ENCODE results near the gene PKN1. TPM values are rescaled to one million over a fixed set of nuclear protein-coding genes. Genes with fewer than 3 reads are reported as not detected.
A peak's percentile ranks its signal among the peaks of the same experiment; 100 is the strongest.
"Not testable (repeated sequence)": the region's sequence is repeated elsewhere in the genome, so short reads cannot be mapped to it uniquely, and the experiment has no call there.

Gene PKN1
- total and polyA plus RNA-seq, 2 experiments from 2014 or later: 47.2 to 128 TPM

DNA sequence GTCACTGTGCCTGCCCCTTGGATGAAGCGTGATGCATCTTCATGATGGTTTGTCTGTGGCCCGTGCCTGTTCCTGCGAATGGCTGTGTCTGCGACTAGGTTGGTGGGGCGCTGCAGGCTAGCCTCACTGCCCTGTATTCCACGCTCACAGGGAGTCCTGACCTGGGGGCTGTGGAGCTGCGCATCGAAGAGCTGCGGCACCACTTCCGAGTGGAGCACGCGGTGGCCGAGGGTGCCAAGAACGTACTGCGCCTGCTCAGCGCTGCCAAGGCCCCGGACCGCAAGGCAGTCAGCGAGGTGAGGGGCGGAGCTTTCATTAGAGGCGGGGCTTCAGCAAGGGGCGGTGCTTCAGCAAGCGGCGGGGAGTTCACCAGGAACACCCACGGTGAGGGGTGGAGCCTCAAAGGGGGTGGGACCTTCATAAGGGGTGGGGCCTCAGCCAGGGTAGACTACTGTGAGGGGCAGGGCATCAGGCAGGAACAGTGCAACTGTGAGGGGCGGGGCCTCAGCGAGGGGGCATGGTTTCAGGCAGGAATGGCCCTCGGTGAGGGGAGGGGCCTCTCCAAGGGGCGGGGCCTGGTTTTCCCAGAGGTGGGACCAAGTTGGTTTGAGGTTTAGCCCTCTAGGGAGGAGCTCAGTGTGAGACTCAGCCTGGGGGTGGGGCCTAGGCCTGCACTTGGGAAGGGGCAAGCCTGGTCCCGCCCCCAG lies 17.2 kb downstream of the PKN1 start:
- in situ Hi-C loops (cut with MboI): no loop called here
- H2AFZ ChIP-seq: no peak overlapping the region
- no peaks in the 10 kb centered on the region for H4K20me1 ChIP-seq (ENCODE audit: insufficient read depth)
- no peak overlapping the region for H3K4me3 ChIP-seq
- peak; percentile 66 for DNase-seq
- H3K4me1 ChIP-seq (ENCODE audit: insufficient read depth): no peaks in the 10 kb centered on the region
- H3K9ac ChIP-seq: no peak overlapping the region
- H3F3A ChIP-seq (ENCODE audit: insufficient read depth): no peaks in the 10 kb centered on the region
- no peaks in the 10 kb centered on the region for H3K27me3 ChIP-seq (replicated peaks; ENCODE audit: insufficient read depth)
- H3K79me2 ChIP-seq (ENCODE audit: insufficient read depth): no peaks in the 10 kb centered on the region
- H3K9me2 ChIP-seq (ENCODE audit: insufficient read depth): no peaks in the 10 kb centered on the region
- TF ChIP-seq EZH2 (IDR thresholded peaks at IDR 0.05; ENCODE audit: insufficient read depth, poor library complexity, severe bottlenecking) (no peak), EZH2phosphoT487 (IDR thresholded peaks at IDR 0.05; ENCODE audit: insufficient read depth, low read depth) (no peak)
- H3K4me2 ChIP-seq (ENCODE audit: unreplicated experiment): no peak overlapping the region
- WGBS, 2 experiments (ENCODE audit: low coverage in 1 of 2, low lambda C conversion rate in 2 of 2, missing lambda C conversion rate in 2 of 2): 82 to 85% methylated on average over 27 to 29 of the region's 30 CpGs
- peaks cover 20% of the 10 kb centered on the region; the same call in 1 of the 2 replicates for H3K36me3 ChIP-seq (ENCODE audit: low read depth)
- H3K27ac ChIP-seq: no peak overlapping the region
- no peaks in the 10 kb centered on the region for H3K9me3 ChIP-seq (ENCODE audit: low read depth)

DNA sequence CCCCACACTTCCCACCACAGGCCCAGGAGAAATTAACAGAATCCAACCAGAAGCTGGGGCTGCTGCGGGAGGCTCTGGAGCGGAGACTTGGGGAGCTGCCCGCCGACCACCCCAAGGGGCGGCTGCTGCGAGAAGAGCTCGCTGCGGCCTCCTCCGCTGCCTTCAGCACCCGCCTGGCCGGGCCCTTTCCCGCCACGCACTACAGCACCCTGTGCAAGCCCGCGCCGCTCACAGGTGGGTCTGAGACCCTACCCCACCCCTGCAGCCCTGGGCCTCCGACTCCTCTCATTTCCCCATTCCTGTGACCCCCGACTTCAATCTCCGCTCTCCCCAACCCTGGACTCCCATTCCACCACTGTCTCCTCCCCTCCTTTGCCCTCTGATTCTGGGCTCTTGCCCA lies 17.8 kb downstream of the PKN1 start:
- Histone ChIP-seq H3K36me3 (ENCODE audit: low read depth) (peaks cover 19% of the 10 kb centered on the region; the same call in 1 of the 2 replicates), H3K27me3 (replicated peaks; ENCODE audit: insufficient read depth) (no peaks in the 10 kb centered on the region), H3K27ac (no peak overlapping the region), H3K9me2 (ENCODE audit: insufficient read depth) (no peaks in the 10 kb centered on the region), H3K4me1 (ENCODE audit: insufficient read depth) (no peaks in the 10 kb centered on the region), H4K20me1 (ENCODE audit: insufficient read depth) (no peaks in the 10 kb centered on the region), H3F3A (ENCODE audit: insufficient read depth) (no peaks in the 10 kb centered on the region), H3K4me3 (no peak overlapping the region), H3K79me2 (ENCODE audit: insufficient read depth) (no peaks in the 10 kb centered on the region), H2AFZ (no peak overlapping the region), H3K9me3 (ENCODE audit: low read depth) (no peaks in the 10 kb centered on the region), H3K4me2 (ENCODE audit: unreplicated experiment) (no peak overlapping the region), H3K9ac (no peak overlapping the region)
- TF ChIP-seq EZH2phosphoT487 (IDR thresholded peaks at IDR 0.05; ENCODE audit: insufficient read depth, low read depth) (no peak), EZH2 (IDR thresholded peaks at IDR 0.05; ENCODE audit: insufficient read depth, poor library complexity, severe bottlenecking) (no peak)
- no peak for DNase-seq
- WGBS, 2 experiments (ENCODE audit: low coverage in 1 of 2, low lambda C conversion rate in 2 of 2, missing lambda C conversion rate in 2 of 2): 96 to 98% methylated on average over 5 to 19 of the region's 19 CpGs
- in situ Hi-C loops (cut with MboI): no loop called here

DNA sequence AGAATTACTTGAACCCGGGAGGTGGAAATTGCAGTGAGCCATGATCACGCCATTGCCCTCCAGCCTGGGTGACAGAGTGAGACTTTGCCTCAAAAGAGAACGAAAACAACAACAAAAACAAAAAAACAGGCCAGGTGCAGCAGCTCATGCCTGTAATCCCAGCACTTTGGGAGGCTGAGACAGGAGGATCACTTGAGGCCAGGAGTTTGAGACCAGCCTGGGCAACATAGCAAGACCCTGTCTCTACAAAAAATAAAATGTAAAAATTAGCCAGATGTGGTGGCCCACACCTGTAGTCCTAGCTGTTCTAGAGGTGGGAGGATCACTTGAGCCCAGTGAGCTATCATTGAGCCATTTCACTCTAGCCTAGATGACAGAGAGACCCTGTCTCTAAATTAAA lies 19.2 kb downstream of the PKN1 start:
- H3K36me3 ChIP-seq (ENCODE audit: low read depth): peaks cover 23% of the 10 kb centered on the region; the same call in 1 of the 2 replicates
- H3K9me3 ChIP-seq (ENCODE audit: low read depth); H3K4me3 ChIP-seq; H3K9me2 ChIP-seq (ENCODE audit: insufficient read depth); H3K4me2 ChIP-seq (ENCODE audit: unreplicated experiment); H3F3A ChIP-seq (ENCODE audit: insufficient read depth); H3K27me3 ChIP-seq (replicated peaks; ENCODE audit: insufficient read depth); H3K79me2 ChIP-seq (ENCODE audit: insufficient read depth); in situ Hi-C loops (cut with MboI); H2AFZ ChIP-seq; DNase-seq; H3K4me1 ChIP-seq (ENCODE audit: insufficient read depth); H3K27ac ChIP-seq; H3K9ac ChIP-seq; H4K20me1 ChIP-seq (ENCODE audit: insufficient read depth): not testable (repeated sequence)
- WGBS, 2 experiments (ENCODE audit: low coverage in 1 of 2, low lambda C conversion rate in 2 of 2, missing lambda C conversion rate in 2 of 2): 97 to 100% methylated on average over 3 of the region's 3 CpGs

DNA sequence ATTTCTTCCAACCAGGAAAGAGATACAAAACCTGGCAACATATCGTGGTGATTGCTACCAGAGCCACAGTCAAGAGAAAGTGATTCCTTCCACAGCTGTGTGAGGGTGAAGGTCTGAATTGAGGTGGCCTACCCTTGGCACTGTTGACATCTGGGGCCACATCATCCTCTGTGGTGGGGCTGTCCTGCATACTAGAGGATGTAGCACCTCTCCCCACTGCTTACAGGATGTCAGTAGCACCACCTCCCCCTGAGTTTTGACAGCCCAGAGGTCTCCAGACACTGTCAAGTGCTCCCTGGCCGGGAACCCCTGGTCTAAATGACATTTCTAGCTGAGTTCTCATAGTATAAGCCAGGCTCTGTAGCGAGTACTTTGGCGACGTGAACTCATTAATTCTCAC lies 26.6 kb downstream of the PKN1 start:
- no peaks in the 10 kb centered on the region for H3K4me1 ChIP-seq (ENCODE audit: insufficient read depth)
- no peaks in the 10 kb centered on the region for H3K27me3 ChIP-seq (replicated peaks; ENCODE audit: insufficient read depth)
- H3K27ac ChIP-seq: no peak overlapping the region
- H3K36me3 ChIP-seq (ENCODE audit: low read depth): peaks cover 15% of the 10 kb centered on the region
- H3K79me2 ChIP-seq (ENCODE audit: insufficient read depth): no peaks in the 10 kb centered on the region
- no peak for DNase-seq
- no peaks in the 10 kb centered on the region for H3F3A ChIP-seq (ENCODE audit: insufficient read depth)
- in situ Hi-C loops (cut with MboI): no loop called here
- H3K9ac ChIP-seq: no peak overlapping the region
- H4K20me1 ChIP-seq (ENCODE audit: insufficient read depth): no peaks in the 10 kb centered on the region
- no peak overlapping the region for H3K4me3 ChIP-seq
- TF ChIP-seq EZH2phosphoT487 (IDR thresholded peaks at IDR 0.05; ENCODE audit: insufficient read depth, low read depth) (no peak), EZH2 (IDR thresholded peaks at IDR 0.05; ENCODE audit: insufficient read depth, poor library complexity, severe bottlenecking) (no peak)
- no peaks in the 10 kb centered on the region for H3K9me2 ChIP-seq (ENCODE audit: insufficient read depth)
- WGBS, 2 experiments (ENCODE audit: low coverage in 1 of 2, low lambda C conversion rate in 2 of 2, missing lambda C conversion rate in 2 of 2): 77 to 79% methylated on average over 5 of the region's 5 CpGs
- H3K9me3 ChIP-seq (ENCODE audit: low read depth): no peaks in the 10 kb centered on the region
- no peak overlapping the region for H3K4me2 ChIP-seq (ENCODE audit: unreplicated experiment)
- H2AFZ ChIP-seq: no peak overlapping the region

DNA sequence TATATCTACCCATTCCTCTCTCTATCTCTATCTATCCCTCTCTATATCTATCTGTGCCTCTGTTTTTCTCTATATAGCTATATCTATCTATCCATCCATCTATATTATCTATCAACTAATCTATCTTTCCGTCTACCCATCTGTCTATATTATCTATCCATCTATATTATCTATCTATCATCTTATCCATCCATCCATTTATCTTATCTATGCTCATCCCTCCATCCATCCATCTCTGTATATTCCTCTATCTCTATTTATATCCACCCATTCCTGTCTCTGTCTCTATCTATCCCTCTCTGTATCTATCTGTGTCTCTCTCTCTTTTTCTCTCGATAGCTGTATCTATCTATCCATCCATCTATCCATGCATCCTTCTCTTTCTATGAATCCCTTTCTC lies 27.8 kb downstream of the PKN1 start:
- Histone ChIP-seq H3F3A (ENCODE audit: insufficient read depth) (no peaks in the 10 kb centered on the region), H2AFZ (no peak overlapping the region), H3K9me2 (ENCODE audit: insufficient read depth) (no peaks in the 10 kb centered on the region), H3K27ac (no peak overlapping the region), H3K79me2 (ENCODE audit: insufficient read depth) (no peaks in the 10 kb centered on the region), H3K36me3 (ENCODE audit: low read depth) (peaks cover 22% of the 10 kb centered on the region), H3K9me3 (ENCODE audit: low read depth) (no peaks in the 10 kb centered on the region), H3K9ac (no peak overlapping the region), H3K4me3 (no peak overlapping the region), H4K20me1 (ENCODE audit: insufficient read depth) (no peaks in the 10 kb centered on the region), H3K4me1 (ENCODE audit: insufficient read depth) (no peaks in the 10 kb centered on the region), H3K27me3 (replicated peaks; ENCODE audit: insufficient read depth) (no peaks in the 10 kb centered on the region), H3K4me2 (ENCODE audit: unreplicated experiment) (no peak overlapping the region)
- TF ChIP-seq EZH2 (IDR thresholded peaks at IDR 0.05; ENCODE audit: insufficient read depth, poor library complexity, severe bottlenecking) (no peak), EZH2phosphoT487 (IDR thresholded peaks at IDR 0.05; ENCODE audit: insufficient read depth, low read depth) (no peak)
- 95 to 98% methylated on average over 2 of the region's 2 CpGs for WGBS, 2 experiments (ENCODE audit: low coverage in 1 of 2, low lambda C conversion rate in 2 of 2, missing lambda C conversion rate in 2 of 2)
- DNase-seq: no peak
- in situ Hi-C loops (cut with MboI): no loop called here

DNA sequence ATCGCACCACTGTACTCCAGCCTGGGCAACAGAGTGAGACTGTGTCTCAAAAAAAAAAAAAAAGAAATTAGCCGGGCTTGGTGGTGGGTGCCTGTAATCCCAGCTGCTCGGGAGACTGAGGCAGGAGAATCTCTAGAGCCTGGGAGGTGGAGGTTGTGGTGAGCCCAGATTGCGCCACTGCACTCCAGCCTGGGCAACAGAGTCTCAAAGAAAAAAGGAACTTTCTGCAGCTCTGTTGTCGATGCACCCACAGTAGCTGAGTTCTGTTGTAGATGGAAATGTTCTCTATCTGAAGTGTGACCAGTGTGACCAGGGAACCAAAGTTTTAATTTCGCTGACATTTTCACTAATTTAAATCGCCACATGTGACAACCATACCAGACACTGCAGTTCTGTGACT lies 29.3 kb downstream of the PKN1 start:
- H3K9me3 ChIP-seq (ENCODE audit: low read depth); H3K27me3 ChIP-seq (replicated peaks; ENCODE audit: insufficient read depth); DNase-seq; H3K4me1 ChIP-seq (ENCODE audit: insufficient read depth); in situ Hi-C loops (cut with MboI); H3K4me3 ChIP-seq; H3K9me2 ChIP-seq (ENCODE audit: insufficient read depth); H2AFZ ChIP-seq; H3K27ac ChIP-seq; H3F3A ChIP-seq (ENCODE audit: insufficient read depth); H3K4me2 ChIP-seq (ENCODE audit: unreplicated experiment); H3K9ac ChIP-seq; H3K79me2 ChIP-seq (ENCODE audit: insufficient read depth); H4K20me1 ChIP-seq (ENCODE audit: insufficient read depth): not testable (repeated sequence)
- WGBS, 2 experiments (ENCODE audit: low coverage in 1 of 2, low lambda C conversion rate in 2 of 2, missing lambda C conversion rate in 2 of 2): 98% methylated on average over 7 of the region's 7 CpGs
- H3K36me3 ChIP-seq (ENCODE audit: low read depth): peaks cover 19% of the 10 kb centered on the region

Data from GM23248 (cell line).